Measurements from ENCODE around the gene SPATS1. TPM values are rescaled to one million over a fixed set of nuclear protein-coding genes. Genes with fewer than 3 reads are reported as not detected.
"Not testable (repeated sequence)": the region's sequence is repeated elsewhere in the genome, so short reads cannot be mapped to it uniquely, and the experiment has no call there.

SPATS1 gene
- total RNA-seq, 2 experiments from 2014 or later: not detected

GRCh38 chr6:44338228-44339122, 4.0 kb upstream of the SPATS1 start:
- Mint-ChIP-seq H3K9me3 (no peaks in the 10 kb centered on the region), H3K36me3 (ENCODE audit: low read depth) (no peaks in the 10 kb centered on the region), H3K4me3 (no peak overlapping the region), H3K4me1 (no peaks in the 10 kb centered on the region), H3K27ac (no peak overlapping the region), H3K27me3 (peaks cover 30% of the 10 kb centered on the region)
- ChIA-PET CTCF (interaction anchor here (0.9 to 3.8 kb wide), 7 partner anchors 8 to 158 kb away, joined by 3 to 25 read pairs (median 4); no protein-coding TSS in a partner anchor), POLR2A (no interaction called here)
- peak; percentile 76 for DNase-seq

DNA sequence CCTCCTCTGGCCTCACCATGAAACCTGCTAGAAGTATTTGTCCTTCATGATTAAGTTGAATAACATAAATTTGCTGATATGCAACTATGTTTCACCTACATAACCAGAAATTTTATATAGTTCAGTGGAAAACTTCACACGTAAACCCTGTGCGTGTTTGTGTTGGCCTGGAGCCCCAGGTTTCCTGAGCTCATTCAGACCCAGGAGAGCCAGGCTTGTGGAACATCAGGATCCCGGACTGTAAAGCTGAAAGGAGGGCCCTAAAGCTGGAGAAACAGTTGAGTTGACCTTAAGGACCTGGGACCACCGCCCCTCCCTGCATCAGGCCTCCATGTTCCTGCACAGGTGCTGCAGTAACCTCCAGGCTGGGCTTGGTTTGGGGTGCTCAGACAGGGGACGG, 3.1 kb upstream of the SPATS1 start:
- Mint-ChIP-seq H3K9me3 (no peaks in the 10 kb centered on the region), H3K36me3 (ENCODE audit: low read depth) (no peaks in the 10 kb centered on the region), H3K4me3 (no peak overlapping the region), H3K27ac (no peak overlapping the region), H3K27me3 (peaks cover 36% of the 10 kb centered on the region), H3K4me1 (no peaks in the 10 kb centered on the region)
- no peak for DNase-seq
- CTCF ChIA-PET: interaction anchor here (0.9 to 3.8 kb wide), 5 partner anchors 12 to 159 kb away, joined by 3 to 25 read pairs (median 4); no protein-coding TSS in a partner anchor
- POLR2A ChIA-PET: no interaction called here

DNA sequence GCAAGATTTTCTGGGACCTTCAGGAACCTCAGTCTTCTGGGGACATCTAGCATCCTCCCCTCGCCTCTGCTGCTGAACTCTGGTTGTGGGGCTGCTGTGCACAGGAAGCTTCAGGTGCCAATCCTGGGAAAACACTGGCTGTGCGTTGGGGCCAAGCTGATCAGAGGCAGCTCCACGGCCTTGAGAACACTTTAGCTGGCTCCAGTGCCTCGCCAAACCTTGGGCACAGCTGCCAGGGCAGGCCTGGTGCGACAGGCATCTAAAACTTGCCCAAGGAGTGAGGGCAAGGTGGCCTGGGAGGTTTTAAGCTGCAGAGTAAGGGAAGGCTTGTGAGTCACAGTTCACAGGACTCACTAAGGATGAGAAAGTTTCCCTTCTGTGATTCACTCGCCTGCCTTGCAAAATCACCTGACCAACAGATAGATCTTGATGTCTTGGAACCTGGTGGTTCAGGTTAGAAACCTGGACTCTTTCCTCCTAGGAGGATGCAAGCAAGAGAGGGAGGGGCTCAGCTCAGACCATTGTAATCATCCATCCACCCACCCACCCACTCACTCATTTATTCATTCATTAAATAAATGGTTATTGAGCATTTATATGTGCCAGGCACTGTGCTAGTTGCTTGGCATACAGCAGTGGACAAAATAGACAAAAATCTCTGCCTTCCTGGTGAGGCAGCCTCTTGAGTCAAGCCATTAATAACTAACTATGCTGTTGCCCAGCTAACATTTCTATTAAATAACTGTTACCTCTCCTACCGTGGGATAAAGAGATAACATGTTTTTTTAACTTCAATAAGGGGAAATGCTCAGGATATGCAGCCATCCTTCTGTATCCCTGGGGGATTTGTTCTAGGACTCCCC, 2.5 kb upstream of the SPATS1 start:
- DNase-seq: no peak
- Mint-ChIP-seq H3K27me3 (peaks cover 43% of the 10 kb centered on the region), H3K36me3 (ENCODE audit: low read depth) (no peaks in the 10 kb centered on the region), H3K4me1 (no peaks in the 10 kb centered on the region), H3K27ac (no peak overlapping the region), H3K4me3 (no peak overlapping the region), H3K9me3 (no peaks in the 10 kb centered on the region)
- ChIA-PET CTCF (interaction anchor here (0.9 to 3.8 kb wide), 4 partner anchors 13 to 160 kb away, joined by 3 to 25 read pairs (median 10); no protein-coding TSS in a partner anchor), POLR2A (interaction anchor here (0.6 kb wide), 1 partner anchor 163 kb away, joined by 3 read pairs; no protein-coding TSS in a partner anchor)

DNA sequence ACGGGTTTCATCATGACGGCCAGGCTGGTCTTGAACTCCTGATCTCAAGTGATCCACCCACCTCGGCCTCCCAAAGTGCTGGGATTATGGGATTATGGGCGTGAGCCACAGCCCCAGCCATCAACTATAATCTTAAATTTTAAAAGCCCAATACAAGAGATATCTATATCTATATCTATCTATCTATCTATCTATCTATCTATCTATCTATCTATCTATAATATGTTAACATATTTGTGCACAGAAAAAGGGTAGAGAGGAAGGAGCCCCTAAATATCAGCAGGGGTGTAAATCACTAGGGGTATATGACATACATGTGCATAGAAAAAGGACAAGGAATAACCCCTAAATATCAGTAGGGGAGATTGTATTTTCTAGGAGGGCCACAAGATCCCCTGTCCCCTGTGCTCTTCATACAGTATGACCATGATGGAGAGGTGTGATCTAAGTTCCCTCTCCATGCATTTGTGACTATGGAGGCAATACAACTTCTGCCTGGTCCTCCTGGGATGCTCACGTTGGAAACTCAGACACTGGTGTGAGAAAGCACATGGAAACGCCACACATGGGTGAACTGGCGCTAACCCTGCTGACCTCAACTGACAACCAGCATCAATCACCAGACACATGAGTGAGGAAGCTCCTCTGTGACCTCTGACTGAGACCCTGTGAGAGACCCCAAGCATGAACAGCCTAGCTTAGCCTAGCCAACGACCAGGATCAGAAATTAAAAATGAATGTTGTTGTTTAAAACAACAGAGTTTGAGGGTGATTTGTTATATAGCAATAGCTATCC, 1.2 kb upstream of the SPATS1 start:
- Mint-ChIP-seq H3K27me3 (peaks cover 50% of the 10 kb centered on the region), H3K4me3 (no peak overlapping the region), H3K9me3 (no peaks in the 10 kb centered on the region), H3K27ac (no peak overlapping the region), H3K36me3 (ENCODE audit: low read depth) (no peaks in the 10 kb centered on the region), H3K4me1 (no peaks in the 10 kb centered on the region)
- POLR2A ChIA-PET: no interaction called here
- no peak for DNase-seq
- CTCF ChIA-PET: interaction anchor here (0.6 to 2.6 kb wide), 4 partner anchors 12 to 172 kb away, joined by 3 to 7 read pairs (median 3); partner anchors contain the start of gene AARS2

DNA sequence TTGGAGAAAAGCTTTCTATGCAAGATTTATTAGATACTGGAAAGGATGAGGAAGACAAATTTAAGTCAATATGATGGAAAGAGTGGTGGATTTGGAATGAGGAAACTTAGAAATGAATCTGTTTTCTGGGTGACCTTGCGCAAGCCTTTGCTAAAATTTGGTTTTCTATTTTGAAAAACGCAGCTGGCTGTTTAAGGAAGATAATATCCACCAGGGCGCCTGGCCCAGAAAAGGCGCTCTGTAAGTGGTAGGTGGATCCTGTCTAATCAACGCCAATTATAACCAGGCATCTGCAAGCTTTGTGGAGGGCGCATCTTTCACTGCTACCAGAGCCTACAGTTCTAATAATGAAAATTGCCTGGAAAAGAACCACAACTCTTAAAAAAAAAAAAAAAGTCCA, 398 bp upstream of the SPATS1 start:
- no peaks in the 10 kb centered on the region for H3K36me3 Mint-ChIP-seq (ENCODE audit: low read depth)
- H3K4me1 Mint-ChIP-seq: no peaks in the 10 kb centered on the region
- H3K4me3 Mint-ChIP-seq: no peak overlapping the region
- H3K27ac Mint-ChIP-seq: no peak overlapping the region
- CTCF ChIA-PET: interaction anchor here (0.6 to 2.6 kb wide), 5 partner anchors 13 to 172 kb away, joined by 3 to 7 read pairs (median 3); partner anchors contain the start of gene AARS2
- POLR2A ChIA-PET: no interaction called here
- DNase-seq: no peak
- peaks cover 48% of the 10 kb centered on the region for H3K27me3 Mint-ChIP-seq
- H3K9me3 Mint-ChIP-seq: no peaks in the 10 kb centered on the region

DNA sequence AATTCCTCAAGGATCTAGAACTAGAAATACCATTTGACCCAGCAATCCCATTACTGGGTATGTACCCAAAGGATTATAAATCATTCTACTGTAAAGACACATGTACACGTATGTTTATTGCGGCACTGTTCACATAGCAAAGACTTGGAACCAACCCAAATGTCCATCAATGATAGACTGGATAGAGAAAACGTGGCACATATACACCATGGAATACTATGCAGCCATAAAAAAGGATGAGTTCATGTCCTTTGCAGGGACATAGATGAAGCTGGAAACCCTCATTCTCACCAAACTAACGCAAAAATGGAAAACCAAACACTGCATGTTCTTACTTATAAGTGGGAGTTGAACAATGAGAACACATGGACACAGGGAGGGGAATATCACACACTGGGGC, 4.4 kb downstream of the SPATS1 start:
- DNase-seq; H3K9me3 Mint-ChIP-seq; POLR2A ChIA-PET; H3K4me1 Mint-ChIP-seq; H3K27ac Mint-ChIP-seq; H3K4me3 Mint-ChIP-seq; H3K36me3 Mint-ChIP-seq (ENCODE audit: low read depth): not testable (repeated sequence)
- CTCF ChIA-PET: interaction anchor here (2.4 kb wide), 1 partner anchor 9 kb away, joined by 6 read pairs; no protein-coding TSS in a partner anchor
- H3K27me3 Mint-ChIP-seq: peaks cover 41% of the 10 kb centered on the region

GRCh38 chr6:44349904-44350649, 7.6 kb downstream of the SPATS1 start:
- Mint-ChIP-seq H3K36me3 (ENCODE audit: low read depth) (no peaks in the 10 kb centered on the region), H3K4me3 (no peak overlapping the region), H3K9me3 (no peaks in the 10 kb centered on the region), H3K4me1 (no peaks in the 10 kb centered on the region), H3K27me3 (peaks cover 10% of the 10 kb centered on the region), H3K27ac (no peak overlapping the region)
- DNase-seq: no peak
- CTCF ChIA-PET: no interaction called here
- POLR2A ChIA-PET: no interaction called here

DNA sequence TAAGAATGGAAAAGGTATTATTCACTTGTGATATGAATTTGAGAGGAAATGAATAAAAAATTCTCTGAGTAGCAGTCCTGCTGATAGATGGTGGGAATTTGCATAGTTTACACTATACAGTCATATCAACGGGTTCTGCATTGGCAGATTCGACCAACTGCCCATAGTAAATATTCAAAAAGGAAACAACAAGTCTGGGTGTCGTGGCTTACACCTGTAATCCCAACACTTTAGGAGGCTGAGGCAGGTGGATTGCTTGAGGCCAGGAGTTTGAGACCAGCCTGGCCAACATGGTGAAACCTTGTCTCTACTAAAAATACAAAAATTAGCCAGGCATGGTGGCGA, 8.2 kb downstream of the SPATS1 start:
- CTCF ChIA-PET; H3K27me3 Mint-ChIP-seq; H3K36me3 Mint-ChIP-seq (ENCODE audit: low read depth); POLR2A ChIA-PET; H3K9me3 Mint-ChIP-seq; H3K4me1 Mint-ChIP-seq; DNase-seq; H3K4me3 Mint-ChIP-seq; H3K27ac Mint-ChIP-seq: not testable (repeated sequence)

- peaks cover 9% of the 10 kb centered on the region for H3K27me3 Mint-ChIP-seq
- no peak overlapping the region for H3K27ac Mint-ChIP-seq
- no peak overlapping the region for H3K4me3 Mint-ChIP-seq
- CTCF ChIA-PET: interaction anchor here (1.0 kb wide), 1 partner anchor 39 kb away, joined by 3 read pairs; the partner anchor contains the start of gene AARS2
- no peaks in the 10 kb centered on the region for H3K9me3 Mint-ChIP-seq
- POLR2A ChIA-PET: no interaction called here
- no peaks in the 10 kb centered on the region for H3K36me3 Mint-ChIP-seq (ENCODE audit: low read depth)
- no peak for DNase-seq
- H3K4me1 Mint-ChIP-seq: no peaks in the 10 kb centered on the region
Observed at GRCh38 chr6:44352259-44352658, 9.8 kb downstream of the SPATS1 start.

DNA sequence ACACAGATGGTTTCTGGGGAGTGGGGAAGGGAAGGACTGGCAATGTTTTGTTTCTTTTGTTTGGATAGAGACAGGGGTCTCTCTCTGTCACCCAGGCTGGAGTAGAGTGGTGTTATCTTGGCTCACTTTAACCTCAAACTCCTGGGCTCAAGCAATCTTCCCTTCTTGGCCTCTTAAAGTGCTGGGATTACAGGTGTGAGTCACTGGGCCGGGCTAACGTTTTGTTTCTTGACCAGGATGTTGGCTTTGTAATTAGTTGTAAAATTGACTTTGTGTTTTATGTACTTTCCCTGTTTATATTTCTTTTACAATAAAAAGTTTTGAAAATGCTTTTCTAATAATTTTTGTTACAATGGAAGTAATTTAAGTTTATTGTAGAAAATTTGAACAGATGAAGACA, 10.9 kb downstream of the SPATS1 start:
- CTCF ChIA-PET: no interaction called here
- H3K27me3 Mint-ChIP-seq: peaks cover 17% of the 10 kb centered on the region
- POLR2A ChIA-PET: no interaction called here

DNA sequence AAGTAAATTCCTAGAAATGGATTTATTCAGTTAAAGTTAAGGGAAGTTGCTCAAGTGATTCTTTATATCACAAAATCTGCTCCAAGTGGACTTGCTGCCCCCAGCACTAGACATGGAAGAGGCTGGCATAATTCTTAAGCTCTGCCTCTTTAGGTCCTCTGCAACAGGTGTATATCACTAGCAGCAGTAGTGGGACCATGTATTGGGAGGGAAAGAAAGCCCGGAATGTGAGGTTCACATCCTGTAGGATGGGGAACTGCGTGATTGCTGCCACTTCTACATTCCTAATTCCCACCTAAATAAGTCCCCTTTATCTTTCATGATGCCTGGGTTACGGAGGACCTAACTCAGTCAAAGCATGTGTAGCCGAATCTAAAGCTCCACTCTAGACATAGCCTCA, 13.2 kb downstream of the SPATS1 start:
- Mint-ChIP-seq H3K36me3 (ENCODE audit: low read depth) (no peaks in the 10 kb centered on the region), H3K9me3 (no peaks in the 10 kb centered on the region), H3K4me3 (no peak overlapping the region), H3K4me1 (no peaks in the 10 kb centered on the region), H3K27ac (no peak overlapping the region), H3K27me3 (peaks cover 24% of the 10 kb centered on the region)
- POLR2A ChIA-PET: no interaction called here
- no peak for DNase-seq
- CTCF ChIA-PET: interaction anchor here (0.5 kb wide), 1 partner anchor 62 kb away, joined by 3 read pairs; no protein-coding TSS in a partner anchor

More for the DNA sequence above, 10.9 kb downstream of the SPATS1 start:
- H3K4me1 Mint-ChIP-seq: no peaks in the 10 kb centered on the region
- H3K27ac Mint-ChIP-seq: no peak overlapping the region
- H3K4me3 Mint-ChIP-seq: no peak overlapping the region
- DNase-seq: no peak
- H3K9me3 Mint-ChIP-seq: no peaks in the 10 kb centered on the region
- H3K36me3 Mint-ChIP-seq (ENCODE audit: low read depth): no peaks in the 10 kb centered on the region

- Mint-ChIP-seq H3K9me3 (no peaks in the 10 kb centered on the region), H3K4me3 (no peak overlapping the region), H3K27ac (no peak overlapping the region), H3K27me3 (peaks cover 24% of the 10 kb centered on the region), H3K4me1 (no peaks in the 10 kb centered on the region), H3K36me3 (ENCODE audit: low read depth) (no peaks in the 10 kb centered on the region)
- CTCF ChIA-PET: interaction anchor here (0.6 to 1.4 kb wide), 3 partner anchors 13 to 72 kb away, joined by 3 to 4 read pairs (median 3); partner anchors contain the start of gene AARS2
- POLR2A ChIA-PET: no interaction called here
- DNase-seq: no peak
Observed at GRCh38 chr6:44356487-44356886, 14.0 kb downstream of the SPATS1 start.
